Upper lobe of left lung (tissue), 4 donors: ENCODE measurements around the gene BIN2.

ENCODE experiments used
- EP300 ChIP-seq, 4 donors: sonication (generic); formaldehyde crosslinking; IDR thresholded peaks; one replicate each; pipeline ENCODE4 v1.5.1; 2017; ENCODE audit warnings: antibody characterized with exemption in 4 of 4, control low read depth in 2 of 4
- POLR2AphosphoS5 ChIP-seq, 2 donors: sonication (generic); formaldehyde crosslinking; IDR thresholded peaks; one replicate each; pipeline ENCODE4 v1.5.1; 2017; ENCODE audit warnings: antibody characterized with exemption in 2 of 2
- TF ChIP-seq, protein P1 (sequence below), 6 experiments: fragments of 450-650 bp in 4 of 6; fragments of 200-600 bp in 2 of 6; sonication (generic) in 2 of 6; IDR thresholded peaks; one replicate each; pipeline ENCODE4 v1.5.1; 2016 to 2019; ENCODE audit warnings: antibody characterized with exemption in 6 of 6

DNA sequence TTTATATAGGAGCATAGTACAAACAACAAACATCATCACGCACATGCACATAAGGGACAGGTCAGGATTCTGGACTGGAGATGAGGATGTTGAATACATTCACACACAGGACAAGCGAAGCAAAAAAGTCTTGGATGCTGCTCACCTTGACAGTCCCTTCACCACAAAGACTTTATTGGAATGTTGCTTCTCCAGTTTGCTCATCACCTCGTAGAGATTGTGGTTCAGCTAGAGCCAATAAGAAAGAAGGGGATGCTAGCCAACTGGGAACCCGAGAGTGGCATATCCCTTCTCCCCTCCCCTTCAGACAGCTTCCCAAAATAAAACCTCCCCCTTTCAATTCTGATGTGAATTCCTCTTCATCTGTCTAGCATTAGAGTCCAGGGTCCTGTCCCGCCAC, 28.3 kb downstream of the BIN2 start:
- no peak for TF ChIP-seq EP300 (IDR thresholded peaks at IDR 0.05)
- TF ChIP-seq, protein P1, sequence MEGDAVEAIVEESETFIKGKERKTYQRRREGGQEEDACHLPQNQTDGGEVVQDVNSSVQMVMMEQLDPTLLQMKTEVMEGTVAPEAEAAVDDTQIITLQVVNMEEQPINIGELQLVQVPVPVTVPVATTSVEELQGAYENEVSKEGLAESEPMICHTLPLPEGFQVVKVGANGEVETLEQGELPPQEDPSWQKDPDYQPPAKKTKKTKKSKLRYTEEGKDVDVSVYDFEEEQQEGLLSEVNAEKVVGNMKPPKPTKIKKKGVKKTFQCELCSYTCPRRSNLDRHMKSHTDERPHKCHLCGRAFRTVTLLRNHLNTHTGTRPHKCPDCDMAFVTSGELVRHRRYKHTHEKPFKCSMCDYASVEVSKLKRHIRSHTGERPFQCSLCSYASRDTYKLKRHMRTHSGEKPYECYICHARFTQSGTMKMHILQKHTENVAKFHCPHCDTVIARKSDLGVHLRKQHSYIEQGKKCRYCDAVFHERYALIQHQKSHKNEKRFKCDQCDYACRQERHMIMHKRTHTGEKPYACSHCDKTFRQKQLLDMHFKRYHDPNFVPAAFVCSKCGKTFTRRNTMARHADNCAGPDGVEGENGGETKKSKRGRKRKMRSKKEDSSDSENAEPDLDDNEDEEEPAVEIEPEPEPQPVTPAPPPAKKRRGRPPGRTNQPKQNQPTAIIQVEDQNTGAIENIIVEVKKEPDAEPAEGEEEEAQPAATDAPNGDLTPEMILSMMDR (IDR thresholded peaks at IDR 0.05), result no peak
- no peak for TF ChIP-seq POLR2AphosphoS5 (IDR thresholded peaks at IDR 0.05)
